Measurements from ENCODE around the gene THAP5. TPM values are rescaled to one million over a fixed set of nuclear protein-coding genes. Genes with fewer than 3 reads are reported as not detected.

THAP5 gene
- total RNA-seq, 1 donor from 2014 or later = 18.1 TPM

- Histone ChIP-seq H3K27me3 (no peaks in the 10 kb centered on the region), H3K27ac (no peak overlapping the region), H3K4me1 (no peaks in the 10 kb centered on the region), H3K36me3 (peaks cover 8 to 19% of the 10 kb centered on the region in 2 donors), H3K9me3 (no peaks in the 10 kb centered on the region), H3K4me3 (no peak overlapping the region)
- intact Hi-C loops (cut with DNase I) = no loop called here
- DNase-seq (ENCODE audit: low spot score in 2 of 2) = no peak
- no peak for TF ChIP-seq CTCF (IDR thresholded peaks at IDR 0.05)
Observed at GRCh38 chr7:108581655-108582491, 12.4 kb upstream of the THAP5 start.

- DNase-seq (ENCODE audit: low spot score in 2 of 2) = no peak
- no peak overlapping the region for H3K4me3 ChIP-seq
- H3K27ac ChIP-seq = no peak overlapping the region
- no peaks in the 10 kb centered on the region for H3K9me3 ChIP-seq
- intact Hi-C loops (cut with DNase I) = no loop called here
- no peaks in the 10 kb centered on the region for H3K27me3 ChIP-seq
- TF ChIP-seq CTCF (IDR thresholded peaks at IDR 0.05) = no peak
- H3K4me1 ChIP-seq = no peaks in the 10 kb centered on the region
- peaks cover 10 to 22% of the 10 kb centered on the region in 2 donors for H3K36me3 ChIP-seq
Observed at GRCh38 chr7:108580298-108580697, 10.8 kb upstream of the THAP5 start.

GRCh38 chr7:108578937-108579336 is 9.4 kb upstream of the THAP5 start:
- peaks cover 15 to 28% of the 10 kb centered on the region in 2 donors for H3K36me3 ChIP-seq
- DNase-seq (ENCODE audit: low spot score in 2 of 2) = no peak
- no peaks in the 10 kb centered on the region for H3K9me3 ChIP-seq
- intact Hi-C loops (cut with DNase I) = no loop called here
- no peak overlapping the region for H3K4me3 ChIP-seq
- no peaks in the 10 kb centered on the region for H3K4me1 ChIP-seq
- H3K27ac ChIP-seq = no peak overlapping the region
- no peak for TF ChIP-seq CTCF (IDR thresholded peaks at IDR 0.05)
- no peaks in the 10 kb centered on the region for H3K27me3 ChIP-seq

DNA sequence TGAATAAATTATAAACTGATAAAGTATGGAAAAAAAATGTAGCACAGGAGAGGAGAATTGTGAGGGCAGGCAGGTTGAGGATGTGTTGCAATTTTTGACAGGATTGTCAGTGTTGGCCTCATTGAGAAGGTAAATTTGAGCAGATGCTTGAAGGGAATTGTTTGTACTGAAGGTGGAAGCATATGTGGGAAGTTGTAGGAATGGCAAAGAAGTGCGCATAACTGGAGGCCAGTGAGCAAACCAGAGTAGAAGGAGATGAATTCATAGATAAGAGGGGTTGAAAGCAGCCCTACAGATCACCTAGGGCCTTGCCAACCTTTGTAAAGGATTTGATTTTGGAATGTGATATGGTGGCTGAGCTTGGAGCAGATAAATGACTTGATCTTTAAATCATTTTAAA is 6.6 kb upstream of the THAP5 start:
- no peak overlapping the region for H3K27ac ChIP-seq
- DNase-seq (ENCODE audit: low spot score in 2 of 2) = no peak
- no peak overlapping the region for H3K4me3 ChIP-seq
- no peak for TF ChIP-seq CTCF (IDR thresholded peaks at IDR 0.05)
- peaks cover 0 to 3% of the 10 kb centered on the region in 2 donors for H3K4me1 ChIP-seq
- no peaks in the 10 kb centered on the region for H3K9me3 ChIP-seq
- intact Hi-C loops (cut with DNase I) = no loop called here
- H3K36me3 ChIP-seq = peaks cover 15 to 44% of the 10 kb centered on the region in 2 donors
- H3K27me3 ChIP-seq = no peaks in the 10 kb centered on the region

GRCh38 chr7:108575156-108575555 is 5.7 kb upstream of the THAP5 start:
- H3K36me3 ChIP-seq = peaks cover 15 to 42% of the 10 kb centered on the region in 2 donors
- H3K9me3 ChIP-seq = no peaks in the 10 kb centered on the region
- intact Hi-C loops (cut with DNase I) = no loop called here
- no peaks in the 10 kb centered on the region for H3K27me3 ChIP-seq
- DNase-seq (ENCODE audit: low spot score in 2 of 2) = no peak
- H3K4me1 ChIP-seq = peaks cover 0 to 6% of the 10 kb centered on the region in 2 donors
- H3K4me3 ChIP-seq = no peak overlapping the region
- no peak for TF ChIP-seq CTCF (IDR thresholded peaks at IDR 0.05)
- H3K27ac ChIP-seq = no peak overlapping the region

Measured in ascending aorta (tissue), 2 donors.